Ramos (cell line): ENCODE data around the gene CPAMD8.

Source experiments
- in situ Hi-C: fragments of 300-500 bp; cut with MboI; formaldehyde crosslinking; loops from one replicate; pipeline ENCODE4 v1.14.3; 2022; ENCODE audit warnings: low sequenced_read_pairs; ENCODE audit not compliant: unreplicated experiment

Gene CPAMD8

DNA sequence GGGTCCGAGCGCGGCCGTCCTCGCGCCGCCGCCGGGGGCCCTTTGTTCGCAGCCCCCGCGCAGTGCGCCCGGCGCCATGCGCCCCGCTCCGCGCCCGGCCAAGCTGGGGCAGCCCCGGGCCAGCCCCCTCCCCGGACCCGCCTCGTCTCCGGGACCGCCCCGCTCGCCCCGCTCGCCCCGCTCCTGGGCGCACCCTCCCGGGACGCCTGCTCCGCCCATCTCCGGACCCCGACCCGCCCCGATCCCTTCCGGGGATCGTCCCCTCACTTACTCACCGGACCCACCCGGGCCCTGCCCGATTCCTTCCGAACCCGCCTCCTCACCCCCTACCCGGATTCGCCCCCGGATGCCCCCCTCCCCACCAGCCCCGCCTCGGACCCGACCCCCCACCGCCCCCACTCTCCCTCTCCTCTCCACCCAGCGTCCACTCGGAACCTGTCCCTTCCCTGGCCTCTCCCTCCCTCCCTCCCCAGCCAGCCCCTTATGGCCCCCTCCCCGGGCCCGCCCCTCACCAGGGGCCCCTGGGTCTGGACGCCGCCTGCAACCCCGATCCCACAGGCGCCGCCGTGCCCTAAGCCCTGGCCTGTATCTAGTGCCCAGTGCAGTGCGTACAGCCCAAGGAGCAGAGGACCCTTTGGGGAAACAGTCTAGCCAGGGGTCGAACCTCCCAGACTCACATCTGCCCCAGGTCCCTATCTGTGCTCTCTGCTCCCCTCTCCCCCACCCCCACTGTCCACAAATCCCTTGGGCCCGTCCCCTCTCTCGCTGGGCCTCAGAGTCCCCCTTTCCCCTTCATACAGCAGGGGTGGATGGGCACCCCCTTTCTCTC is at the start of gene CPAMD8:
TSS of gene CPAMD8 (minus strand) at position 105 of the 829 bp plus-strand sequence. CDS start 168 bp downstream, outside the sequence.
- in situ Hi-C loops = no loop called here

DNA sequence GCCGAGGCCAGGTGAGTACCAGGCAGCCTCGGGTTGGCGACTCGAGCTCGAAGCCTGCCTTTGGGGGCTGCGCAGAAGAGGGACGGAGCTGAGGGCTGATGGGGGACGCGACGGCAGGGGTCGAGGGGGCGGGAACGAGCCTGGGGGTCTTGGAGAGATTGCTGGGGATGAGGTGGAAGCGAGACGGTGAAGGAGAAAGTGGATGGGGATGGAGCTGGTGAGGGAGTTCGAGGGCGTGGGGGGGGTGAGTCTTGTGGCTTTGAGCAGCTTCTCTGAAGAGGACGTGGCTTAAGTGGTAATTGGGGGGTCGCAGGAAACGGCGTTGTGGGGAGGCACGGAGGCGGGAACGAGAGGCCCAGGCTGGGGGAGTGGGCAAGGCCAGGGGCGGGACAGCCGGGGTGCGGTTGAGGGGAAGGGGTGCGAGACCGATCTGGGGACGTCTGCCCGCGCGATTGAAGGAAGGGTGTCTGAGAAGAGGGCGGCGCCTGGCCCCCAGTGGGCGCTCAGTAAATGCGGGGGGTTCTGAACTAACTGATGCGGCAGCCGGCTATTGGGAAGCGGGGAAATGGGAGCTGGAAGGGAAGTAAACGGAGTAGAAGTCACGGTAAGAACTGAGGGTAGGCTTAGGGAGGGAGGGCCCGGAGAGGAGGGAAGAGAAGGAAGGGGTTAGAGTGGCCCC is 49.4 kb upstream of the CPAMD8 start:
- in situ Hi-C loops = no loop called here

DNA sequence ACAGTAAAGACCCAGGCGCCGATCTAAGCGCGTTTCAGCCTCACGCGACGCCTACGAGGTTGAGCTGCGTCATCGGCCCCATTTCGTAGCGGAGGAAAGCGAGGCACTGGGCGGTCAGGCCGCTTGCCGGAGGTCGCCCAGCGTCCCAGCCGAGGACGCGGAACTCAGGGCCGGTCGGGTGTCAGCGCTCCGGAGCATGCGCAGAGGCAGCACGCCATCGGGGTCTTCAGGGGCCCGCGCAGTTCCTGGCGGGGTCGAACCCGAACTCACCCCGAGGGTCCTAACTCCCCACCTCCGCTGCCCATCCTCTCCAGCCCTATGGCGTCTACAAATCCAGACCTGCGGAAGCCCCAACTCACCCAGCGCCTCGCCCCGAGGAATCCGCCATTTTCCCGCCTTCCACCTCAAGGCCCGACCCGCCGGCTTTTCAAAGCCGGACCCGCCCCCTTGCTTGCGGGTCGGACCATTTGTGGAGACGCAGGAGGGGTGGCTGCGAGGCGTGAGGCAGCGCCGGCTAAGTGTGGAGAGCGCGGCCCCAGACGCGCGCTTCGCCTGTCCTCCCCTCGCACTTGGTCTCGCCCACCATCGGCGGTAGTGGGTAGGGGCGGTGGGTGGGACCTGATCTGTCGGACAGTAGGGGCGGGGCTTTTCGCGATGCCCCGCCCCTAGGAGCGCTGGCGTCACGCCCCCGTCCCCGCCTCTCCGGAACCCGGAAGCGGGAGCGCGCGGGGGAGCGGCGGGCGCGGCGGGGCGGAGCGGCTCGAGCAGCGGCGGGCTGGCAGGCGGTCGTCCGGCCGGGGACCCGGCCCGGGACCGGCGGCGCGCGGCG is 48.6 kb upstream of the CPAMD8 start, which contains the start of the genes HAUS8 and MYO9B:
TSS of gene HAUS8 (minus strand) at position 418 of the 829 bp plus-strand sequence. CDS start at position 388, 30 bp downstream.
TSS of gene MYO9B (plus strand) at position 743 of the 829 bp plus-strand sequence. CDS start 25,941 bp downstream, outside the sequence.
- in situ Hi-C loops = no loop called here

DNA sequence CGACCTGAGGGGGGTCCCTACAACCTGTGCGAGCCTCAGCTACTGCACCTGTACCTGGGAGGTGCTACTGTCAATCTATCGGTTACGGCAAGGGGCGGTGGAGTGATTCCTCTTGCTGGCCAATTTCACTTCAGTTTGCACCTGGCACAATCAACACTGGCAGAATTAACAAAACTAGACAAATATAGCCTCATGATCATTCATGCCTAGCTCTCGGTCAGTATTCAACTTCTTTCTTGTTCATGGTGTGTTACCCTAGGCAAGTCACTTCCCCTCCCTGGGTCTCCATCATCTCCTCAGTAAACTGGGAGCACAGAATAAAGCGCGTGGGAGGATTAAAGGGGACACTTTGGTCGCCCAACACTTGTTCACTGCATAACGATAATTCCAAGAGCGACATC is 48.0 kb upstream of the CPAMD8 start:
- in situ Hi-C loops = no loop called here

DNA sequence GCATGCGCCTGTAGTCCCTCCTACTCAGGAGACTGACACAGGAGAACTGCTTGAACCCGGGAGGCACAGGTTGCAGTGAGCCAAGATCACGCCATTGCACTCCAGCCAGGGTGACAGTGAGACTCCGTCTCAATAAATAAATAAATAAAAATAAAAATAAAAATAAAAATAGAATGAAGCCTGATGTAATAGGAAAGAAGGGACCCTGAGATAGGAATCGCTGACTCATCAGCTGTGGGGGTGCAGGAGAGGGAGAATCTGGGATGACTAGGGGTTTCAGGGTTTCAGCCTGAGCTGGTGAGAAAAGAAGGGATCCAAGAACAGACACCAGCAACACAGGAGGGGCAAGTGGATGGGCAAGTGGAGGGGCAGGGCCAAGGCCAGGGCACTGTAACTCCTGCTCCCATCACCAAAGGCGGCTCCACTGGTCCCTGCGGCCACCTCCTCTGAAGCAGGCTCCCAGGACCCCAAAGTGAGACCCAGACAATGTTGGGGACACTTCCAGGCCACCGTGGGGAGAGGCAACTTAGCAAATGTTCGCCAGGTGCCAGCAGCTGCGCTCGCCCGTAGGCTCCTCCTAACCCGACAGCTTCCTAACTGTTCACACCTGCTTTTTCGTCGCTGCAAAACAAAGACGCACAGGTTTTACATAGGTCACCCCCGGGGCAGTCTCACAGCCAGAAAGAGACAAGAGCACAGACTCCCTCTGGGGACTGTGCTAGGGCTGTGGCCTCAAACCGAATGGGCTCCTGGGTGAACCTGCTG is 47.4 kb upstream of the CPAMD8 start:
- in situ Hi-C loops = no loop called here

DNA sequence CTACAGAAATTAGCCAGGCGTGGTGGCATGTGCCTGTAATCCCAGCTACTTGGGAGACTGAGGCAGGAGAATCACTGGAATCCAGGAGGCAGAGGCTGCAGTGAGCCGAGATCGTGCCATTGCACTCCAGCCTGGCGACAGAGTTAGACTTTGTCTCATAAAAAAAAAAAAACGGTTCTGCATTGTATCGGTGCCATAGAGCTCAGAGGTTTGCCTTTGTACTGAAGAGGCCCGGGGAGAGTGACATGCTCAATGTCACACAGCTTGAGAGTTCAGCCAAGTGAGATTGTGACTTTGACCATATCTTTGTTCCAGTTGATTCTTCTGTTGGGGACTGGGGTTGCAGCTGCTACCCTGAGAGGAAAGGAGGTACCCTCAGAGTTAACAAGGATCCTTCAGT is 44.3 kb upstream of the CPAMD8 start:
- in situ Hi-C loops = no loop called here

DNA sequence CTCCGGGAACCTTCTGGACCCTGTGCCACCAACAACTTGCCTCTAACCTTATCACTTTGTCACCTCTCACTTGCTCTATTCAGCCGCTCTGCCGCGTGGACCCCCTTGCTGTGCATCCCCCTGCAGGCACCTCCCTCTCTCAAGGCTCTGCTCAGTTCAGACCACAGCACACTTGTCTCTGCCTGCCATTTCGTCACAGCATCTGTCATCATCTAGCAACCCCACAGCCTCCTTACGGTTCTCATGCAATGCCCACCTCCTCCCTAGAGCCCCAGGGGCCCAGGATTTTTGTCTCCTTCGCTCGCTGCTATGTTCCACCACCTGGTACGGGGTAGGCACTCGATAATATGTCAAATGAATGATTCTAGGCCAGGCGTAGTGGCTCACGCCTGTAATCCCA is 43.8 kb upstream of the CPAMD8 start:
- in situ Hi-C loops = no loop called here

DNA sequence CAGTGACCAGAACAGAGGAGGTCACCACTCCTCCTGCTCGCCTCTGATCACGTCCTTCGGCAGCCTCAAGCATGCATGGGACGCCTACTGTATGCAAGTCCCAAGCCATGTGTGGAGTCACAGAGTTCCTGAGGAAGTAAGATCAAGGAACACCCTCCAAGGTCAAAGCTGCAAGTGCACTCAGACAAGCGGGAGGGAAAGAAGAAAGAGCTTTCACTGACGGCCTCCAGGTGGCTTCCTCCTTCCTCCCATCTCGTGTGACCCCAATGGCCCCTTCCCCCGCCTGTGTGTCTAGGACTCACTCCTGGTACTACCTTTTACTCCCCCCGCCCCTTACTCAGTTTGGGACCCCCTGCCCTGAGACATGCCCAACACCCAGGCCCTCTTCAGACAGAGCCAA is 42.6 kb upstream of the CPAMD8 start:
- in situ Hi-C loops = loop anchor here (5.0 kb wide), 1 partner anchor 218 kb away; no protein-coding TSS in a partner anchor

DNA sequence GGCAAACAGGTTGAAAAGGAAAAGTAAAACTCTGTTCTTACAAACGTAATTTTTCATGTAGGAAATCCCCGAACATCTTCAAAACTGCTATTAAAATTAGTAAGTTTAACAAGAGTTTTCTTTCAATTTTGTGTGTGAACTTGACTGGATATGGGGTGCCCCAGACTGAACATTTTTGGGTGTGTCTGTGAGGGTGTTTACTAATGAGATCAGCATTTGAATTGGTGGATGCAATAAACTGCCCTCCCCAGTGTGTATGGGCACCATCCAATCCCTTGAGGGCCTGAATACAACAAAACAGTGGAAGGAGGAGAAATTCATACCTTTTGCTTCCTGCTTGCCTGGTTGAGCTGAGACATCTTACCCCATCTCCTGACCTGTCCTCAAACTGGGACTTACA is 36.8 kb upstream of the CPAMD8 start:
- in situ Hi-C loops = no loop called here

DNA sequence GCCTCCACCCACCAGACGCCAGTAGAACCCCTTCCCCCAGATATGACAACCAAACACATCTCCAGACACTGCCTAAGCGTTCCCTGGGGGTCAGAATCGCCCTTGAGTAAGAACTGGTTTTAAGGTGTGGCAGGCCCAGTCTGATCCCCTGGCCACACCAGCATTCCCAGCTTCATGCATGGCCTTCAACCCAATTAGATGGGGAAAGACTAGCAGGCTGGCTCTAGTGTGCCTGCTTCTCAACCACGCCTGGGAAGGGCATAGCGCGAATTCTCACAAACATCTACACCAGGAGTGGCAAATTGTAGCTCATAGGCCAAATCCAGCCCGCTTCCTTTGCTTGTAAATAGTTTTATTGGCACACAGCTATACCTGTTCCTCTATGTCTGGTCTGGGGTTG is 35.1 kb upstream of the CPAMD8 start:
- in situ Hi-C loops = no loop called here

DNA sequence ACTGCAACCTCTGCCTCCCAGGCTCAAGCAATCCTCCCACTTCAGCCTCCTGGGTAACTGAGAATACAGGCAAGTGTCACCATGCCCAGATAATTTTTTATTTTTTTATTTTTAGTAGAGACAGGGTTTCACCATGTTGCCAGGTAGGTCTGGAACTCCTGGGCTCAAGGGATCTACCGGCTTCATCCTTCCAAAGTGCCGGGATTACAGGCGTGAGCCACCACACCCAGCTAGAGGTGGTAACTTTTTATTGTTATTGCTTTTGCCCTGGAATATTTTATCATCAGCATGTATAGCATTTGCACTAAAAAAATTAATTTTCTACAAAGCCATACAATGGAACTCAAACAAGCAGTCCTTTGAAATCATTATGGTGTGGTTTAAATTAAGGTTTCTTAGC is 34.6 kb upstream of the CPAMD8 start:
- in situ Hi-C loops = no loop called here

DNA sequence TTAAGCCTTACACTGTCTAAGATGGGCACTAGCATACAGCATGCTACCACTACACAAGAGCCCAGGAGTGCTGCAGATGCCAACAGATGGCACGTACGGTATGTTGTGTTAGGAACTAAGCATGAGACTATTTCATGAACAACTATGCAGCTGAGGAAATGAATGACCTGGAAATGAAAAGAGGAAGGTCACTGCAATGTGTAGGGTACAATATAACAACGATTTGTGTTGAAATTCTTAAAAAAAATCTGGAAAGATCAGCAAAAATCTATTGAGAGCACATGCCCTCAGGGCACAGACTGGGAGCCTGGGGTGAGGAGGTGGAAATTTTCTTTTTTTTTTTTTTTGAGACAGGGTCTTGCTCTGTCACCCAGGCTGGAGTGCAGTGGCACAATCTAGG is 34.2 kb upstream of the CPAMD8 start:
- in situ Hi-C loops = no loop called here

DNA sequence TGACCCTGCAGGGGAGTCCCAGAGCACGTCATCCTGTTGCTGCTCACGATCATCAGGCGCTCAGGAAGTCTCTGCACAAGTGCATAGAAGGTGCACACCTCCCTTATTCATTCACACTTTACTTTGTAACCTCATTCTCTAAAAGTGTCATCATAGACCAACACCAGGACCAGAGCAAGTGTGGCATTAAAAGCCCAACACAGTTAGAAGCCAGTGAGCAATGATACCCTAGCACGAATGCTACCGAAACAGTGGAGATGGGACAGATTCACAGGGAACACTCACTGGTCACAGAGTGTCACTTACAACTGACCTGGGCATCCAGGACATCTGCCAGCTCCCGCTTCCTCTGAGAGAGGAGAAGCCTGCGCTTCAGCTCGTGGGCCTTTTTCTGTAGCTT is 31.6 kb upstream of the CPAMD8 start:
- in situ Hi-C loops = no loop called here

DNA sequence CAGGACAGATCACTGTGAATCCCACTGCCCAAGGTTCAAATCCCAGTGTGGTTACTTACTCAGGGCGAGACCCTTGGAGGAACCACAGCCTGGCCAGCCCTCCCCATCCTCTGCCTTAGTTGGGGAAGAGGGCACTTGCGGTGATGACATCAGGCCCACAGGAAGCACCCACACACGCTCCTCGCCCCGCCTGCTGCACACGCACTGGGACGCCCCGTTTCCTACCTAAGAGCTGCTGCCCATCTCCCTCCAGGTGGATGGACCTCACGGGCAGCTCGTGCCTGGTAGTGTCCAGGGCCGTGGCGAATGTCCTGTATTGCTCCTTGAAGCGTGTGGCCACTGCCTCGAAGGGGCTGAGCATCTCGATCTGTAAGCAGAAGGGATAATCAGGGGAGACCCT is 29.0 kb upstream of the CPAMD8 start:
- in situ Hi-C loops = no loop called here

DNA sequence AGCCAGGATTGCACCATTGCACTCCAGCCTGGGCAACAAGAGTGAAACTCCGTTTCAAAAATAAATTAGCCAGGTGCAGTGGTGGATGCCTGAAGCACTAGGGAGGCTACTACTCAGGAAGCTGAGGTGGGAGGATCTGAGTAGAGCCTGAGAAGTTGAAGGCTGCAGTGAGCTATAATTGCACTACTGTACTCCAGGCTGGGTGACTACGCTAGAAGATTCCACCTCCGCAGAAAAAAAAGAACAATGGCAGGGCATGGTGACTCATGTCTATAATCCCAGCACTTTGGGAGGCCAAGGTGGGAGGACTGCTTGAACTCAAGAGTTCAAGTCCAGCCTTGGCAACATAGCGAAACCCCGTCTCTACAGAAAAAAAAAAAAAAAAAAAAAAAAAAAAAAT is 28.1 kb upstream of the CPAMD8 start:
- in situ Hi-C loops = no loop called here

DNA sequence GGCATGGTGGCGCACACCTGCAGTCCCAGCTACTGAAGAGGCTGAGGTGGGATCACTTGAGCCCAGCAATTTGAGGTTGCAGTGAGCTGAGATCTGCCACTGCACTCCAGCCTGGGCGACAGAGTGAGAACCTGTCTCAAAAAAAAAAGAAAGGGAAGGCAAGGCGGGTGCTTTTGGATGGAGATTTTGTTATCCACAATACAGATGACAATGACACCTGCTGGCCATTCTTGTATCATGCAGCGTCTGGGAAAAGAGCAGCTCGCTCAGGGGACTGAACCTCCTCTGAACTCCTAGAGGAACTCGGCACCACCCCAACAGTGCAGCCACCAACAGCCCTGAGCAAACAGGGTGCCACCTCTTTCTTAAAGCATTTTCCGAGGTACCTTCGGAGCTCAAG is 25.8 kb upstream of the CPAMD8 start:
- in situ Hi-C loops = no loop called here

DNA sequence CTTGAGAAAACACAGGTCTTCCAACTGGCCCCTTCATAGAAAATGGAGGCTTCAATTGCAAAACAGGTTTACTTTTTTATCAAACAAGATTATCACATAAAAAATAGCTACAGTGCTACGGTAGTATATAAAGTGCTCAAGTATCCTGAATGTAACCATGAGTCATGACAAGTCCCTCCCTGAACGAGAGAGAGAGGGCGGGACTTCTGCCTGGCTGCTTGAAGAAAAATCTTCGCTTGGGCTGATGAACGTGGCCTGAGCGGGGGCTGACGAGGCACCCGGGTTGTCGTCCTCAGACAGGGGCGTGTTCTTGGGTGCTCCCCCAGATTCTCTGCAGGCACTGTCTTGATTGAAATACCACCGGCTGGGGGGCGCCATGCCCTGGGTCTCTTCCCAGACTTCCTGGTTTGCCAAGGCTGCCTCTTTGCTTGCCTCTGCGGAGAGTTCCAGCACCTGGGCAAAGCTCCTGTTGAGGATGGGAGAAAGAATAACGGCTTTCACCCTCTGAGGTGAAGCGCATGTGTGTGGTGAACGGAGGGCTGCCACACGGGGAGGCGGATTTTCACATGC is 23.2 kb upstream of the CPAMD8 start:
- in situ Hi-C loops = no loop called here

DNA sequence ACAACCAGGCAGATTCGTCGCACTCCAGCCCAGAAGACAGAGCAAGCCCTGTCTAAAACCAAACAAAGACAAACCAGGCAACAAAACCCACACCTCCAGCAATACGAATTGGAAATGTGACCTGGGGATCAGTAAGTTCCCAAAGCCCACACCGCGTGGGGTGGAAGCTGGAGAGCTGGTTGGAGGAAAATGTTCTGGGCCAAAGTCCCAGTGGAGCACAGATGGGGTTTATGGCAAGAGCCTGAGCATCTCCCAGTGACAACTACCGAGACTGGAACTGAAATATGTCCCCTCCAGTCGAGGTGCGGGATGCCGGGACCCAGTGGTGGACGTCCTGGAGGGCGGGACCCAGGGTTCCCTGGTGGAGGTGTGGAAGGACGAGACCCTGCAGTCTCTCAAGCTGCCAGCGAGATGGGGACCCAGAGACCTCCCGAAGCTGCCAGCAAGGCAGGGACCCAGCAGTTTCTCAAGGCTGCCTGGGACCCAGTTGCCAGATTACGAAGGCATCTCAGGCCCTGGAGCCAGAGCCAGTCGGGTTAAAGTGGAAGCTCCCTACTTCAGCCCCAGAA is 22.4 kb upstream of the CPAMD8 start:
- in situ Hi-C loops = no loop called here

DNA sequence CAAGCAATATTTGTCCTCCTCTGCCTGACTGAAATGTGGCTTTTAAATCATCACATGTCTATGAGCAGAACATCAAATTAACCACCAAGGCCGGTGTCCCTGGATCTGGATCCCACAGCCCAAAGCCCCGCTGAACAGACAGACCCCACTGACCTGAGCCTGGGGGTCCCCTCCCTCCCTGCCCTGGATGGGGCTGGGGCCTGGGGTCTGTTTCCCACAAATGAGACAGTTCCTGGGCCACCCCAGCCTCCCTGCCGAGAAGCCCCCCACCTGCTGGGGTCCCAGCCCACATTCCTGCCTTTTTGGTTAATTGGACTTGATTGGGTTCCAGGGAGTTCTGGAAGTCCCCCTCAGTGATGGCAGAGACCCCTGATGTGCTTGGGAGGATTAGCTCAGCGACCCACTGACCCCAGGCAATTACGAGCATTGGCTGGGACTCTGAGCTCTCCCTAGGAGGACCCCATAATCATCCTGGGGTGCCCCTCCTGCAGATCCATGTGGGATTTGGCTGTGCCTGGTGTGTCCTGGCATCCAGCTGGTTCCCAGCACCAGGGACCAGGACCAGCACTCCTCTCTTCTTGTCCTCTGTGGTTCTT is 19.4 kb upstream of the CPAMD8 start:
- in situ Hi-C loops = no loop called here
